ENCODE measurements around the gene CASKIN1.
A peak's percentile ranks its signal among the peaks of the same experiment; 100 is the strongest.

CASKIN1 gene

DNA sequence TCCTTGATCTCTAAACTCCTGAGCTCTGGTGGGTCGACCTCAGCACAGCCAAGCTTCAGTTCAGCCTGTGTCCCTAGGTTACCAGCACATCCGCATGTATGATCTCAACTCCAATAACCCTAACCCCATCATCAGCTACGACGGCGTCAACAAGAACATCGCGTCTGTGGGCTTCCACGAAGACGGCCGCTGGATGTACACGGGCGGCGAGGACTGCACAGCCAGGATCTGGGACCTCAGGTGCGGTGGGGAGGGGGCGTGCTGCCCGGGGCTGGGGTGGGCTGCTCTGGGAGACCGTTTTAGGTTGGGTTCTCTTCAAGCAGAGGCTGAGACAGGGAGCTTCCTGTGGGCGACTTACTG, 10.0 kb upstream of the CASKIN1 start:
- TF ChIP-seq TAF1 (IDR thresholded peaks at IDR 0.05; ENCODE audit: low read depth) = no peak
- no peak for TF ChIP-seq TCF12 (IDR thresholded peaks at IDR 0.05; ENCODE audit: low read depth)

DNA sequence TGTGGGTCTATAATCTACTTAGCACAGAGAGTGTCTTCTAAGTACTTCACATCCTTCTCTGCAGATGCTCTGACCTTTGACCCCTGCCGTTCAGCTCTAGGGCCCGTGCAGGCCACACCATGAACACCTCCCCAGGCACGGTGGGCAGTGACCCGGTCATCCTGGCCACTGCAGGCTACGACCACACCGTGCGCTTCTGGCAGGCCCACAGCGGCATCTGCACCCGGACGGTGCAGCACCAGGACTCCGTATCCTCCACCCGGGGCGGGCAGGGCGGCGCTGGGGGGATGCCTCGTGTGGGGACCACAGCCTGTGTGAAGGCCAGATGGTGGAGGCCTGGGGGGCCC, 9.5 kb upstream of the CASKIN1 start:
- no peak for TF ChIP-seq EGR1 (IDR thresholded peaks at IDR 0.05)
- no peak for TF ChIP-seq TEAD4 (IDR thresholded peaks at IDR 0.05)
- TF ChIP-seq, protein P1, sequence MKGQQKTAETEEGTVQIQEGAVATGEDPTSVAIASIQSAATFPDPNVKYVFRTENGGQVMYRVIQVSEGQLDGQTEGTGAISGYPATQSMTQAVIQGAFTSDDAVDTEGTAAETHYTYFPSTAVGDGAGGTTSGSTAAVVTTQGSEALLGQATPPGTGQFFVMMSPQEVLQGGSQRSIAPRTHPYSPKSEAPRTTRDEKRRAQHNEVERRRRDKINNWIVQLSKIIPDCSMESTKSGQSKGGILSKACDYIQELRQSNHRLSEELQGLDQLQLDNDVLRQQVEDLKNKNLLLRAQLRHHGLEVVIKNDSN (IDR thresholded peaks at IDR 0.05) = no peak
- TF ChIP-seq RAD21 (IDR thresholded peaks at IDR 0.05; ENCODE audit: low read depth) = no peak
- TF ChIP-seq TAF1 (IDR thresholded peaks at IDR 0.05; ENCODE audit: low read depth) = no peak
- no peak for TF ChIP-seq FOXM1 (IDR thresholded peaks at IDR 0.05; ENCODE audit: borderline replicate concordance, low read depth)

DNA sequence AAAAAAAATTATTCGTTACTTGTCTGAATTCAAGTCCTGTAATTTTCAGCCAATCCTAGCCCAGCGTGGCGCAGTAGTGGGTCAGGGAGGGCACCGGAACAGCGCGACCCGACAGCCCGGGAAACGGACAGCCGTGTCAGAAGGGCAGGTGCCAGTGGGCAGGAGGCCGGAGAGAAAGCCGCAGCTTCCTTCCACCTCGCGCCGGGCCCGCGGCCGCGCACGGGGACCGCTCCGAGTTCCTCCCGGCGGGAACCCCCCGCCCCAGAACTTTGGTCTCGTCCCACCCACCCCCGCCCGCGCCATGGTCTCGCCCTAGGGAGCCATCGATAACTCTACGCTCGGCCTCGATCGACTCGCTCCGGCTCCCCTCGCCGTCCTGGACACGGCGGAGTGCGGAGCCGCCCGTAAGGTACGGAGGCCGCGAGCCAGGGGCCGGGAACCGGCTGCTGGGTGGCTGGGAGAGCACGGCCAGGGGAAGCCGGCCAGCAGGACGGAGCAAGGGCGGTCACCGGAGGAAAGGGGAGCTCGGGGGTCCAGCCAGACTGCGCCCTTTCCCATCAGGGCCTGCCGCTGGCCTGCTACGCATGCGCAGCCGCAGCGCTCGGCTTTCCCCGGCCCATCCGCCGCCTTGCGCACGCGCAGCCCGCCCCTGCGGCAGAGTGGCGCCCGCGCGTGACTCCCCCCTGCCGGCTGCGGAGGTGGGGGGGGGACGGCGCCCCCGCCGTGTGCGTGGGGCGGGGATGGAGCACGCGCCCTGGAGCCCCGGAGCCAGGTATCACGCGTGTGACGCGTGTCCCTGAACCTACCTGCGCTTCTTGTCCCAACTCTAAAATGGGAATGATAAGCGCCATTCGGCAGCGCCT, 8.9 kb upstream of the CASKIN1 start, which contains the start of gene MLST8:
MLST8 (plus strand) TSS at position 351 of the 863 bp plus-strand sequence. CDS start 632 bp downstream, outside the sequence.
- TF ChIP-seq TEAD4 (IDR thresholded peaks at IDR 0.05) (0 out of 2 replicates have a peak, but pooled peaks have one; percentile 1), RAD21 (IDR thresholded peaks at IDR 0.05; ENCODE audit: low read depth) (no peak), TAF1 (IDR thresholded peaks at IDR 0.05; ENCODE audit: low read depth) (peak; percentile 89), CEBPB (IDR thresholded peaks at IDR 0.05) (peak; percentile 1; the same call in 1 of the 2 replicates), EP300 (IDR thresholded peaks at IDR 0.05; ENCODE audit: borderline replicate concordance) (peak; percentile 42), FOXM1 (IDR thresholded peaks at IDR 0.05; ENCODE audit: borderline replicate concordance, low read depth) (no peak), EGR1 (IDR thresholded peaks at IDR 0.05) (peak; percentile 90), YY1 (IDR thresholded peaks at IDR 0.05; ENCODE audit: low read depth) (peak; percentile 84), TCF12 (IDR thresholded peaks at IDR 0.05; ENCODE audit: low read depth) (peak; percentile 62), ZBTB7A (IDR thresholded peaks at IDR 0.05; ENCODE audit: low read depth) (no peak), CREB1 (IDR thresholded peaks at IDR 0.05; ENCODE audit: low read depth) (0 out of 2 replicates have a peak, but pooled peaks have one; percentile 18), NFIC (IDR thresholded peaks at IDR 0.05) (no peak)
- TF ChIP-seq, protein P2, sequence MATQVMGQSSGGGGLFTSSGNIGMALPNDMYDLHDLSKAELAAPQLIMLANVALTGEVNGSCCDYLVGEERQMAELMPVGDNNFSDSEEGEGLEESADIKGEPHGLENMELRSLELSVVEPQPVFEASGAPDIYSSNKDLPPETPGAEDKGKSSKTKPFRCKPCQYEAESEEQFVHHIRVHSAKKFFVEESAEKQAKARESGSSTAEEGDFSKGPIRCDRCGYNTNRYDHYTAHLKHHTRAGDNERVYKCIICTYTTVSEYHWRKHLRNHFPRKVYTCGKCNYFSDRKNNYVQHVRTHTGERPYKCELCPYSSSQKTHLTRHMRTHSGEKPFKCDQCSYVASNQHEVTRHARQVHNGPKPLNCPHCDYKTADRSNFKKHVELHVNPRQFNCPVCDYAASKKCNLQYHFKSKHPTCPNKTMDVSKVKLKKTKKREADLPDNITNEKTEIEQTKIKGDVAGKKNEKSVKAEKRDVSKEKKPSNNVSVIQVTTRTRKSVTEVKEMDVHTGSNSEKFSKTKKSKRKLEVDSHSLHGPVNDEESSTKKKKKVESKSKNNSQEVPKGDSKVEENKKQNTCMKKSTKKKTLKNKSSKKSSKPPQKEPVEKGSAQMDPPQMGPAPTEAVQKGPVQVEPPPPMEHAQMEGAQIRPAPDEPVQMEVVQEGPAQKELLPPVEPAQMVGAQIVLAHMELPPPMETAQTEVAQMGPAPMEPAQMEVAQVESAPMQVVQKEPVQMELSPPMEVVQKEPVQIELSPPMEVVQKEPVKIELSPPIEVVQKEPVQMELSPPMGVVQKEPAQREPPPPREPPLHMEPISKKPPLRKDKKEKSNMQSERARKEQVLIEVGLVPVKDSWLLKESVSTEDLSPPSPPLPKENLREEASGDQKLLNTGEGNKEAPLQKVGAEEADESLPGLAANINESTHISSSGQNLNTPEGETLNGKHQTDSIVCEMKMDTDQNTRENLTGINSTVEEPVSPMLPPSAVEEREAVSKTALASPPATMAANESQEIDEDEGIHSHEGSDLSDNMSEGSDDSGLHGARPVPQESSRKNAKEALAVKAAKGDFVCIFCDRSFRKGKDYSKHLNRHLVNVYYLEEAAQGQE (IDR thresholded peaks at IDR 0.05; ENCODE audit: low read depth) = no peak
- TF ChIP-seq, protein P3, sequence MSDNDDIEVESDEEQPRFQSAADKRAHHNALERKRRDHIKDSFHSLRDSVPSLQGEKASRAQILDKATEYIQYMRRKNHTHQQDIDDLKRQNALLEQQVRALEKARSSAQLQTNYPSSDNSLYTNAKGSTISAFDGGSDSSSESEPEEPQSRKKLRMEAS (IDR thresholded peaks at IDR 0.05) = peak; percentile 67; the same call in 1 of the 2 replicates
- TF ChIP-seq, protein P1 (IDR thresholded peaks at IDR 0.05) = peak; percentile 74

DNA sequence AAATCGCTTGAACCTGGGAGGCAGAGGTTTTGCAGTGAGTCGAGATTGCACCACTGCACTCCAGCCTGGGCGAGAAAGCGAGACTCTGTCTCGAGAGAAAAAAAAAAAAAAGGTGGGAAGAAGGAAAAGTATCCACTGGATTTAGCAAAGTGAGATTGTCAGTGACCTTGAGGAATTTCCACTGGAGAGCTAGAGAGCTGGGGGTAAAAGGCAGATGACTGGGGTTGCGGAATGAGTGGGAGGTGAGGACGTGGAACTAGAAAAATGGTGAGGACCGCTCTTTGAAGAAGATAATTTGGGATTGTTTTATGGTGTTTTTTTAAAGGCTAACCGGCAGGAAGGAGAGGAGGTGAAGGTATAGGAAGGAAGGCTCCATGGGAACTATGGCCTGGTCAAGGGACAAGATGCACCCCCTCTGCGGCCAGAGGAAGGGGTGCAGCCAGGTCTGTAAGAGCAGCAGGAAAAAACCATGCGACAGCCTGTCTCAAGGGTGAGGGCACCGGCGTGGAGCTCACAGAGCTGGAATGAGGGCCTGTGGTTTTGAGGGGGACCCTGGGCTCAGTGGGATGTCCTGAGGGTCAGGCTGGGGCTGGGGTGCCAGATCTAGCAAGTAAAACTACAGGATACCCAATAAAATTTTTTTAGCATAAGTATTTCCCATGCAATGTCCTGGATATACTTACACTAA, 8.2 kb upstream of the CASKIN1 start:
- no peak for TF ChIP-seq FOXM1 (IDR thresholded peaks at IDR 0.05; ENCODE audit: borderline replicate concordance, low read depth)
- TF ChIP-seq, protein P2 (IDR thresholded peaks at IDR 0.05; ENCODE audit: low read depth) = no peak
- no peak for TF ChIP-seq CEBPB (IDR thresholded peaks at IDR 0.05)
- no peak for TF ChIP-seq CREB1 (IDR thresholded peaks at IDR 0.05; ENCODE audit: low read depth)
- no peak for TF ChIP-seq TAF1 (IDR thresholded peaks at IDR 0.05; ENCODE audit: low read depth)
- no peak for TF ChIP-seq ZBTB7A (IDR thresholded peaks at IDR 0.05; ENCODE audit: low read depth)
- TF ChIP-seq EP300 (IDR thresholded peaks at IDR 0.05; ENCODE audit: borderline replicate concordance) = no peak
- no peak for TF ChIP-seq EGR1 (IDR thresholded peaks at IDR 0.05)
- TF ChIP-seq NFIC (IDR thresholded peaks at IDR 0.05) = no peak
- TF ChIP-seq YY1 (IDR thresholded peaks at IDR 0.05; ENCODE audit: low read depth) = no peak
- TF ChIP-seq TEAD4 (IDR thresholded peaks at IDR 0.05) = no peak
- no peak for TF ChIP-seq RAD21 (IDR thresholded peaks at IDR 0.05; ENCODE audit: low read depth)
- TF ChIP-seq, protein P1 (IDR thresholded peaks at IDR 0.05) = no peak
- TF ChIP-seq TCF12 (IDR thresholded peaks at IDR 0.05; ENCODE audit: low read depth) = no peak

DNA sequence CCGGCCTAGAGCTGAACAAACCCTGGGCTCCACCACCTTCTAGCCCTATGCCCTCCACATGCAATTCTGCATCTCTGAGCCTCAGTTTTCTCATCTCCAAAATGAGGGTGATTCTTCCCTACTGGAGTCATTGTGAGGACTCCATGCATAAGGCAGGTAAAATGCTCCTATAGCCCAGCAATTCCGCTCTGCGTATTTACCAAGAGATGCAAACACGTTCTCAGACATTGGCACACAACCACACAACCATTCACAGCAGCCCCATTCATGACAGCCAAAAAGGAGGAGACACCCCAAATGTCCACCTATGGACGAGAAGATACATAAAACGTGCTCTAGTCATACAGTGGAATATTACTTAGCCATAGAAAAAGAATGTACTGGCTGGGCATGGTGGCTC, 3.9 kb upstream of the CASKIN1 start:
- no peak for TF ChIP-seq CEBPB (IDR thresholded peaks at IDR 0.05)
- no peak for TF ChIP-seq FOXM1 (IDR thresholded peaks at IDR 0.05; ENCODE audit: borderline replicate concordance, low read depth)
- TF ChIP-seq CREB1 (IDR thresholded peaks at IDR 0.05; ENCODE audit: low read depth) = no peak
- TF ChIP-seq, protein P3 (IDR thresholded peaks at IDR 0.05) = no peak
- TF ChIP-seq TAF1 (IDR thresholded peaks at IDR 0.05; ENCODE audit: low read depth) = no peak
- no peak for TF ChIP-seq EGR1 (IDR thresholded peaks at IDR 0.05)
- TF ChIP-seq EP300 (IDR thresholded peaks at IDR 0.05; ENCODE audit: borderline replicate concordance) = no peak
- TF ChIP-seq TEAD4 (IDR thresholded peaks at IDR 0.05) = no peak
- no peak for TF ChIP-seq RAD21 (IDR thresholded peaks at IDR 0.05; ENCODE audit: low read depth)
- TF ChIP-seq TCF12 (IDR thresholded peaks at IDR 0.05; ENCODE audit: low read depth) = no peak
- TF ChIP-seq, protein P2 (IDR thresholded peaks at IDR 0.05; ENCODE audit: low read depth) = no peak
- no peak for TF ChIP-seq ZBTB7A (IDR thresholded peaks at IDR 0.05; ENCODE audit: low read depth)
- no peak for TF ChIP-seq NFIC (IDR thresholded peaks at IDR 0.05)

All from Ishikawa (cell line).